HG03196 (cell line): ENCODE data around the gene EXOC6.

Experiments
- ATAC-seq: cut with Tn5 transposase; IDR thresholded peaks from one replicate; pipeline ENCODE4 v1.9.1; 2021; ENCODE audit not compliant: unreplicated experiment

EXOC6 gene

DNA sequence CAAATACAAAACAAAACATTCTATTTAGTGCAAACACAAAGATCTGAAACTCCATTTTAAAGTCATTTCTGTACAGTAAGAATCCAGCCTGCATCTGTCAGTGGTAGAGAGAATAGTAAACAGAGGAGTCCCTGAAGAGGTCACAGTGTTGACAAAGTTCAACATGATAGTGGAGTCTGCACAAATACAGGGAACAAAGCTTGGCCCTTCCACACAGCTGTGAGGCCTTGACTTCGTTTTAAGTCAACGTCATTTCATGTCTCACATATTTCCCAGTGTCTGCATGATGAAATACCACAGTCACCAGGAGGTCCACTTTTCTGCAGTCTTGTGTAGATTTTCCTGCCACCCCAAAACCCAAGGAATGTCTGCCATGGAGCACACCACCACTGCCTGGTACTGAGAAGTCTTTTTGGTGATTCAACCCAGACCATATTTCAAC lies 258.3 kb downstream of the EXOC6 start:
- ATAC-seq, result no peak
